ENCODE measurements around the gene B9D1. TPM values are rescaled to one million over a fixed set of nuclear protein-coding genes. Genes with fewer than 3 reads are reported as not detected.

The B9D1 gene
- polyA plus RNA-seq, 1 of the 3 experiments (the other 2 are of a cell fraction), result 81.6 TPM

GRCh38 chr17:19331134-19331533 is 31.4 kb downstream of the B9D1 start (continued):
- no peak for TF ChIP-seq NRF1 (IDR thresholded peaks at IDR 0.05; ENCODE audit: low read depth, low read length)

GRCh38 chr17:19330271-19330670 is 32.3 kb downstream of the B9D1 start:
- H3K9me2 ChIP-seq, result no peaks in the 10 kb centered on the region
- peaks cover 3% of the 10 kb centered on the region; the same call in 1 of the 2 replicates for H3K9me3 ChIP-seq
- no peaks in the 10 kb centered on the region for H3K79me2 ChIP-seq (ENCODE audit: insufficient read depth)
- 95% methylated on average over 3 of the region's 3 CpGs for WGBS (ENCODE audit: low lambda C conversion rate)
- no peak for DNase-seq
- ChIA-PET CTCF (no interaction called here), POLR2A (interaction anchor here (0.5 kb wide), 1 partner anchor 35 kb away, joined by 3 read pairs; no protein-coding TSS in a partner anchor)
- H3K27ac ChIP-seq (ENCODE audit: low read depth in 2 of 2, low read length in 1 of 2), result peak overlapping the region in 1 of 2 experiments; percentile 71; a peak in 2 of 4 replicates
- H3F3A ChIP-seq (replicated peaks; ENCODE audit: insufficient read depth), result peaks cover 14% of the 10 kb centered on the region
- H3K4me2 ChIP-seq, result no peak overlapping the region
- H3K9ac ChIP-seq, result no peak overlapping the region
- peaks cover 5 to 11% of the 10 kb centered on the region in 2 experiments; a peak in 2 of 4 replicates for H3K4me1 ChIP-seq (ENCODE audit: control insufficient read depth in 1 of 2, insufficient read depth in 2 of 2, low read depth in 1 of 2, low read length in 1 of 2)
- peaks cover 10 to 12% of the 10 kb centered on the region in 2 experiments for H3K36me3 ChIP-seq (replicated peaks in 1 of 2; ENCODE audit: control insufficient read depth in 1 of 2, insufficient read depth in 2 of 2, low read length in 1 of 2)
- H4K20me1 ChIP-seq (ENCODE audit: insufficient read depth), result no peaks in the 10 kb centered on the region
- TF ChIP-seq MEF2A (IDR thresholded peaks at IDR 0.05; ENCODE audit: borderline replicate concordance, low read depth) (no peak), YY1 (IDR thresholded peaks at IDR 0.05; ENCODE audit: low read depth) (no peak), FOSL2 (IDR thresholded peaks at IDR 0.05; ENCODE audit: borderline replicate concordance, low read depth) (no peak), CHD2 (IDR thresholded peaks at IDR 0.05; ENCODE audit: low read length, partially characterized antibody) (no peak), EZH2phosphoT487 (IDR thresholded peaks at IDR 0.05; ENCODE audit: borderline replicate concordance, low read depth) (no peak), RCOR1 (IDR thresholded peaks at IDR 0.05; ENCODE audit: low read length) (no peak), IRF3 (IDR thresholded peaks at IDR 0.05; ENCODE audit: low read depth, low read length) (no peak), SIN3A (IDR thresholded peaks at IDR 0.05; ENCODE audit: borderline replicate concordance, low read depth, low read length) (no peak), GATA2 (CRISPR knock-in tag; IDR thresholded peaks at IDR 0.05) (no peak), POLR2AphosphoS5 (IDR thresholded peaks at IDR 0.05; ENCODE audit: low read depth, low read length) (no peak), FOXJ3 (CRISPR knock-in tag; IDR thresholded peaks at IDR 0.05) (no peak), FOXM1 (IDR thresholded peaks at IDR 0.05; ENCODE audit: low read depth) (no peak), TAF1 (IDR thresholded peaks at IDR 0.05; ENCODE audit: borderline replicate concordance, low read depth, low read length) (no peak), NFIC (IDR thresholded peaks at IDR 0.05; ENCODE audit: borderline replicate concordance) (no peak)
- no peak overlapping the region for H2AFZ ChIP-seq (ENCODE audit: low read depth)
- no peaks in the 10 kb centered on the region for H3K27me3 ChIP-seq (ENCODE audit: insufficient read depth)
- no peak overlapping the region for H3K4me3 ChIP-seq (ENCODE audit: low read depth in 2 of 2, low read length in 1 of 2)

- no peak overlapping the region for H2AFZ ChIP-seq (ENCODE audit: low read depth)
Observed at GRCh38 chr17:19329839-19330238, 32.7 kb downstream of the B9D1 start.

More at GRCh38 chr17:19329839-19330238, 32.7 kb downstream of the B9D1 start:
- no peaks in the 10 kb centered on the region for H4K20me1 ChIP-seq (ENCODE audit: insufficient read depth)
- WGBS (ENCODE audit: low lambda C conversion rate), result 100% methylated on average over 2 of the region's 2 CpGs
- DNase-seq, result no peak
- peaks cover 14% of the 10 kb centered on the region for H3F3A ChIP-seq (replicated peaks; ENCODE audit: insufficient read depth)
- ChIA-PET CTCF (no interaction called here), POLR2A (no interaction called here)
- no peak overlapping the region for H3K27ac ChIP-seq (ENCODE audit: low read depth in 2 of 2, low read length in 1 of 2)
- no peaks in the 10 kb centered on the region for H3K27me3 ChIP-seq (ENCODE audit: insufficient read depth)
- H3K36me3 ChIP-seq (replicated peaks in 1 of 2; ENCODE audit: control insufficient read depth in 1 of 2, insufficient read depth in 2 of 2, low read length in 1 of 2), result peaks cover 10 to 16% of the 10 kb centered on the region in 2 experiments
- no peak overlapping the region for H3K4me3 ChIP-seq (ENCODE audit: low read depth in 2 of 2, low read length in 1 of 2)
- no peak overlapping the region for H3K9ac ChIP-seq
- H3K4me2 ChIP-seq, result no peak overlapping the region
- no peaks in the 10 kb centered on the region for H3K9me2 ChIP-seq
- no peaks in the 10 kb centered on the region for H3K79me2 ChIP-seq (ENCODE audit: insufficient read depth)
- peaks cover 5 to 9% of the 10 kb centered on the region in 2 experiments; a peak in 2 of 4 replicates for H3K4me1 ChIP-seq (ENCODE audit: control insufficient read depth in 1 of 2, insufficient read depth in 2 of 2, low read depth in 1 of 2, low read length in 1 of 2)
- H3K9me3 ChIP-seq, result peaks cover 7% of the 10 kb centered on the region; the same call in 1 of the 2 replicates
- TF ChIP-seq MXI1 (IDR thresholded peaks at IDR 0.05; ENCODE audit: low read depth, low read length) (no peak), GABPA (IDR thresholded peaks at IDR 0.05; ENCODE audit: low read depth) (no peak), USF2 (IDR thresholded peaks at IDR 0.05; ENCODE audit: borderline replicate concordance, low read depth, low read length) (no peak), TEAD4 (IDR thresholded peaks at IDR 0.05; ENCODE audit: borderline replicate concordance, insufficient read depth) (no peak), RAD21 (IDR thresholded peaks at IDR 0.05; ENCODE audit: low read length) (no peak)

Data from SK-N-SH (cell line).